ENCODE results near the gene MOGAT2.

DNA sequence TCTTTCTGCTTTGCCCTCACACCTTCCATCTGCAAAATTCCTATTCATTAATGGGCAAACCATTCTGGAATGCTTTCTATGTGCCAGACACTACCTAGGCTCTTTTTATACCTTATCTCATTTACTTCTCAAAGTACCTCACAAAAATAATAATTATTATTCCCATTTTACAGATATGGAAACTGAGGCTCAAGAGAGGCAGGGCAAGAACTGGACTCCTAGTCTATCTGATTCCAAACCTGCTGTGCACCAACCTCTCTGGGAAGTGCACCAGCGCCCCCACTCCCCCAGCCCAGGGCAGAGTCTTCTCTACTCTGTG lies 50.1 kb downstream of the MOGAT2 start:
- no peak for TF ChIP-seq CTCF (IDR thresholded peaks at IDR 0.05; ENCODE audit: low read length)
- no peak for TF ChIP-seq EZH2 (IDR thresholded peaks at IDR 0.05; ENCODE audit: borderline replicate concordance, low read length)
